Activated CD8-positive, alpha-beta memory T cell treated with anti-CD3 and anti-CD28 coated beads, Interleukin-2, amount 50 U/mL, for 1 hour (primary cell): ENCODE results near the gene MIER2.

Source experiments
- DNase-seq: peaks from one replicate; pipeline ENCODE4 v3.0.0-alpha.2; 2020; ENCODE audit errors: extremely low read depth

The MIER2 gene

GRCh38 chr19:329876-330275 lies 14.7 kb downstream of the MIER2 start:
- DNase-seq, result no peak

DNA sequence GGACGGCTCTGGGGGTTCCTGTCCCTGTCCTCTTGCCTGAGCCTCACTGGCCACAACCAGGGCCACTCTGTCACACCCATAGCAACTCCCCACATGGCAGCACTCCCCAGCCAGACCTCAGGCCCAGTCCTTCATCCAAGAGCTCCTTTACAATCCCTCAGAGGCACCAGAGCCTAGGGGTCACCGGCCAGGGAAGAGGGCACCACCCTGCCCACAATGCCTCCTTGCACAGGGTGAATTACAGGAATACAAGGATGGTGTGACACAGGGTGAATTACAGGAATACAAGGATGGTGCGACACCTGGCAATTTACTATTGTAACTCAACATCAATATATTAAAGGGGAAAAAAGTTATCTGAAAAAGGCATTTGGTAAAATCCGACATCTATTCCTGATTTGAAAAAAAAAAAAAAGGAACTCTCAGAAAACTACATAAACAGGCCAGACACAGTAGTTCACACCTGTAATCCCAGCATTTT lies 16.5 kb downstream of the MIER2 start:
- DNase-seq, result no peak

- DNase-seq, result no peak
These were observed 17.1 kb downstream of the MIER2 start for GRCh38 chr19:327291-328024.

- no peak for DNase-seq
These were observed 17.7 kb downstream of the MIER2 start for GRCh38 chr19:326871-327270.

DNA sequence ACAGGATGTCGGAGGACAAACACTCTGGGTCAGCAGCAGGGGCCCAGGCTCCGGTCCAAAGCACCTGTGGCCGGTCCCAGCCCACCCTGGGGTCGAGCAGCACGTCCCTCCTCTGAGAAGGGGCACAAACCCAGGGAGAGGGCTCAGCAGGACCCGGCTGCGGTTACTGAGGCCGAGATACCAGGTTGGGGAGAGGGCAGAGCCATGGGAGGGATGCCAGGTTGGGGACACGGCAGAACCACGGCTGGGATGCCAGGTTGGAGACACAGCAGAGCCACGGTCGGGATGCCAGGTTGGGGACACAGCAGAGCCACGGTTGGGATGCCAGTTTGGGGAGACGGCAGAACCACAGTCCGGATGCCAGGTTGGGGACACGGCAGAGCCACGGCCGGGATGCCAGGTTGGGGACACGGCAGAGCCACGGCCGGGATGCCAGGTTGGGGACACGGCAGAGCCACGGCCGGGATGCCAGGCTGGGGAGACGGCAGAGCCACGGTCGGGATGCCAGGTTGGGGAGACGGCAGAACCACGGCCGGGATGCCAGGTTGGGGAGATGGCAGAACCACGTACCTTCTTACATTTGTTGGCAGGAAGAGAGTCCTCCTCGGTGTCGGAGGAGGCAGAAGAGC lies 18.5 kb downstream of the MIER2 start:
- no peak for DNase-seq

DNA sequence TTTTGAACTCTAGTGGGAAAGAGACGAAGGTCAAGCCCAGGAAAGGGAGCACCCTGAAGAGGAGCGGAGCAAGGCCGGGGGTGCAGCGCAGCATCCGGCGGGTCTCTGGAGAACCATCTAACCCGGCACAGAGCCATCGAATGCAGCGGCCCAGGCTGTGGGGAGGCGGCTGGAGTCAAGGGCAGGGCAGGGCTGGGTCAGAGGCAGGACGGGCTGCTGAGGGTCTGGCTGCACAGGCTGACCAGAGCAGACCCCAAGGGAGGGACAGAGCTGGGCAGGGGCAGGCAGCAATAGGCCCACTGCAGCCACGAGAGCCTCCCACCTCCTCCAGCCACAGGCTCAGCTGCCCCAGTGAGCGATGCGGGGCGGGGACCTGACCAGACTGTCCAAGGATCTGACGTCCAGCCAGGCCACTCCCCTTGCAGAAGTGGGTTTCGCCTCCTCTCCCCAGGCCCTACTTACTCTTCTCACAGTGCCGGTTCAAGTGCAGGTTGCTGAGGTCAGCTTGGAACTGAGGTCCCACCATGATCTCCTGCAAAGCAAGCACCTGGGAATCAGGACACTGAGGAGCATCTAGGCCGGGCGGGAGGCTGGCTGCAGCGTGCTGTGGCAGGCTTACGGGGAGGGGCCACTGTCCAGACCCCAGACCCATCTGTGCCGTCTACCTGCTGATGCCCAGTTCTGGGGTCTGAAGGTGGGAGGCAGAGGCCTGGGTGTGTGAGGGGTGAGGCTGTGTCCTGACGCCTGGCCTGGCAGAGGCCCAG lies 19.2 kb downstream of the MIER2 start:
- no peak for DNase-seq

DNA sequence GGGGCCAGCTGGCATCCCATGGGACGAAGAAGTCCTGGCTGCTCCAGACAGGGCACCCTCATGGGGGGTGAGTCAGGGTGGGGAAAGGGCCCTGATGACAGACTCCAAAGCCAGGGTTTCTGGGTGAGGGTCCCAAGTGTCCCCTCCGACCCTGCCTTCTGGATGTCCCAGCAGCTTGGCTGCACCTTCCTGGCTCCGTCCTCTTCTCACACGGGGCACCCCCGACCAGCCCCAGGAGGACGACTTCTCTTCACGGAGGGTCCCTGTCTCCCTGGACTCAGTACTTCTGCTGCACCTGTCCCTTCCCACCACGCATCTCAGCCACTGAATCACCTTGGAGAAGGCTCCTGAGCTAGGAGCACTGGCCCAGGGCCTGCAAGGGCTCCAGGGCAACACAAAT lies 19.9 kb downstream of the MIER2 start:
- DNase-seq, result no peak

- no peak for DNase-seq
These were observed 22.0 kb downstream of the MIER2 start for GRCh38 chr19:322616-323015.

- no peak for DNase-seq
These were observed 26.2 kb downstream of the MIER2 start for GRCh38 chr19:318509-318774.

- DNase-seq, result no peak
These were observed 26.7 kb downstream of the MIER2 start for GRCh38 chr19:317710-318508.

- no peak for DNase-seq
These were observed 28.8 kb downstream of the MIER2 start for GRCh38 chr19:315811-316210.

- DNase-seq, result no peak
These were observed 30.4 kb downstream of the MIER2 start for GRCh38 chr19:313988-314815.

DNA sequence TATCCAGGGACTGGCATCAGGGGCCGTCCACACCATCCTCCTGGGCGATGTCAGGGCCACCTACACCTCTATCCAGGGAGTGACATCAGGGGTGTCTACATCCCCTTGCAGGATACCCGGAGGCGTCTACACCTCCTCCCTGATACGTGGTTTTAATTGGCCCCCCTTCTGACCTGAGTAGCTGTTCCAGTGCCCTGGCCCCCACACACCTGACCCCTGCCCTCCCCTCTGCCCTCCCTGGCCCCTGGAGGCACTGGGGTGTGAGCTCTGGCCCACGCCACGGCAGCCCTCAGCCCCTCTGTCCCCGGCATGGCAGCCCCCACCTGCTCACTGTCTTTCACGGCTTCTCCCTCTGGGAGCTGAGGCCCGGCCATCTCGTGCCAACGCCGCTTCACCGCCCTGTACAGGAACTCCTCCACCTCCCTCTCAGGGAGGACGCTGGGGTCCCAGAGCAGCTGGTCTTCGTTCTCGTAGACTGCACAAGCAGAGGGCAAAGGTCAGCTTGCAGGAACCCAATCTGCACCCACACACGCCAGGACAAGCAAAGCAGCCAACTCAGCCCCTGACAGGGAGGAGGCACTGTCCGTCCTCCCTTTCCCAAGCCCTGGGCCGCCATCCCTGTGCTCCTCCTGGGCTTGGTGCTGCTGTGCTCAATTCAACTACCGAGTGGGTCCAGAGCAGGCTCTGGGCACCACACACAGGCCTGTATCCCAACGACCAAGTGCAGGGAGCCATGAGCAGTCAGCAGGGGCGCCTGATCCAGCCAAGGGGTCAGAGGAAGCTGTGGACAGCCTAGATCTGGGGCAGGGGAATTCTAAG lies 31.2 kb downstream of the MIER2 start:
- DNase-seq, result no peak

- DNase-seq, result no peak
These were observed 32.8 kb downstream of the MIER2 start for GRCh38 chr19:311813-312261.

DNA sequence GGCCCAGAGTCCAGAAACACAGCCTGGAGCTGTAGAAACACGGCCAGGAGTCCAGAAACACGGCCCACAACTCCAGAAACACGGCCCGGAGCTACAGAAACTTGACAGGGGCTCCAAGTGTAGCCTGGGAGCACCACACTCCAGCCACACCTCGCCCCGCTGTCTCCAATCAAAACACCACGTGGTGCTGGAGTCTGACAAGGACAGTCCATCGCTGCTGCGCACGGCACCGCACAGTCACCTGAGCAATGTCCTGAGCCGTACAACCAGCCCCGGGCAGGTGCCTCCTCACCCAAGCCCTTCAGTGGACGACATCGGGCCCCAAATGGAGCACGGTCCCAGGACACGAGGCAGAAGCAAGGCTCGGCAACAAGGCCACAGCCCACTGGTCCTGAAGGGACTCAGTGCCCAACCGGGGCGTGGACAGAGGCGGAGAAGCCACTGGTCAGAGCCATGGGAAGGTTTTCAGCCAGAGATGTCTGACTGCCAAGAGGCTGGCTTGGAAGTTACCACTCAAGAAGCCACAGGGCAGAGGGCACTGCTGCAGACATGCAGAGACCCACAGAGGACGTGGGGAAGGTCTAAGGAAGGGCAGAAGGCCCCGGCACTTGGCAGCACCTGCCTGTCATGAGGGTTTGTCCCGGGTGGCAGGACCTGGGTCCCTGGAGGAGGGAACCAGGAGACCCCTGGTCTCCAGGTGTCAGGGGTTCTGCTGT lies 33.7 kb downstream of the MIER2 start:
- DNase-seq, result no peak

DNA sequence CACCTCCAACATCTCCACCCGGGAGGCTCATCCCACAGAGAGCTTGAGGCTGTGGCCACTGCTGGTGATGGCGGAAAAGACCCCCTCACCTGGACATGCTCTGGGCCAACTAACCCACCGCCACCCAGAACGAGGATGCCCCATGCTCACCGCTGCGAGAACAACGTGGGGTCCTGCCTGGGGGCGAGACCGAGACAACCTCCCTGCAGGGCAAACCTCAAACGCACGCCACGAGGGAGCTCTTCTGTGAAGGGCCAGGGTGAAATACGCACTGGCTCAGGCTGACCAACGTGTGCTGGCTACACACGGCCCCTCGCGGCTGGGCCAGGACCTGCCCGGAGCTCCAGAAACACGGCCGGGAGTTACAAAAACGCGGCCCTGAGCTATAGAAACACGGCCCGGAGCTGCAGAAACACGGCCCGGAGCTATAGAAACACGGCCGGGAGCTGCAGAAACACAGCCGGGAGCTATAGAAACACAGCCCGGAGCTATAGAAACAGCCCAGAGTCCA lies 34.4 kb downstream of the MIER2 start:
- no peak for DNase-seq

GRCh38 chr19:309206-309565 lies 35.4 kb downstream of the MIER2 start:
- no peak for DNase-seq

- no peak for DNase-seq
These were observed 36.0 kb downstream of the MIER2 start for GRCh38 chr19:308471-309205.
